ENCODE results near the gene ZMYM3.
A peak's percentile ranks its signal among the peaks of the same experiment; 100 is the strongest.
"Not testable (repeated sequence)": the region's sequence is repeated elsewhere in the genome, so short reads cannot be mapped to it uniquely, and the experiment has no call there.

Gene ZMYM3

DNA sequence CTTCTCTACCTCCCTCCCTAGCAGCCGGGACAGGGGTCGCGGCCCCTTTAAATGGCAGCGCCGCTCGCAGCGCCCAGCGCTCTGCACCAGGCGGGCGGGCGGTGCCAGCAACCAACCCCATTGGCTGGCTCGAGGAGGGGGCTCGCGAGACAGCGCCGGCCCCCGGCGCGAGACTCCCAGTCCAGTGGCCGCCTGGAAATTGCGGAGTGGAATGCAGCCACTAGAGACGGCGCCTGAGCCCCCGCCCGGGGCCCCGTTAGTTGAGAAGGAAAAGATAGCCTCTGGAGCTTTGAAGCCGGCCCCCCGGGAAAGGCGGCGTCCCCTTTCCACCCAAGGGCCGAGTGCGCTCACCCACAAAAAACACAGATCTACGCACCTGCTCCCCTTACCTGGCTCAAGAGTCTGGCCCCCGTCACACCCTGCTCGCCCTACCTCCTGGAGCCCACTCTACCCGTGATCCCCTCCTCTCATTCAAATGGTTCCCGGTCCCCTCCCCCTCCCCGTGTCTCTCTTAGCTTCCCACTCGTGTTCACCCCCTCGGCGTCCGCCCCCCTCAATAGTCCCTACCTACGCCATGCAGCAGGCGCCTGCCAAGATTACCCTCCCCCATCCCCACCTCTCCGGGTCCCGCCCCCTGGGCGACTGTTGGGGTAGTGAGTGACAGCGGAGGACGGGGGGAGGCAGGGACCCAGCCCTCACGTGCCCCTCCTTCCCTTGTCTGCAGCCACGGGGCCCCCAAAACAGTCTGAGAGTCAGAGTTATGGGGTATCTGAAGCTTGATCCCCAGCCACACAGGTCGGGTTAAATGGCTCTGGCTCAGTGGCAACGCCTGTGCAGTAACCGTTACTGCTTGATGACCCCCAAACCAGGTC is at the start of gene ZMYM3:
Gene ZMYM3 (minus strand): TSS at position 49 of the 872 bp plus-strand sequence. CDS start 885 bp downstream, outside the sequence.
- peak; percentile 49 to 52 for DNase-seq (ENCODE audit: low read depth in 2 of 2)

DNA sequence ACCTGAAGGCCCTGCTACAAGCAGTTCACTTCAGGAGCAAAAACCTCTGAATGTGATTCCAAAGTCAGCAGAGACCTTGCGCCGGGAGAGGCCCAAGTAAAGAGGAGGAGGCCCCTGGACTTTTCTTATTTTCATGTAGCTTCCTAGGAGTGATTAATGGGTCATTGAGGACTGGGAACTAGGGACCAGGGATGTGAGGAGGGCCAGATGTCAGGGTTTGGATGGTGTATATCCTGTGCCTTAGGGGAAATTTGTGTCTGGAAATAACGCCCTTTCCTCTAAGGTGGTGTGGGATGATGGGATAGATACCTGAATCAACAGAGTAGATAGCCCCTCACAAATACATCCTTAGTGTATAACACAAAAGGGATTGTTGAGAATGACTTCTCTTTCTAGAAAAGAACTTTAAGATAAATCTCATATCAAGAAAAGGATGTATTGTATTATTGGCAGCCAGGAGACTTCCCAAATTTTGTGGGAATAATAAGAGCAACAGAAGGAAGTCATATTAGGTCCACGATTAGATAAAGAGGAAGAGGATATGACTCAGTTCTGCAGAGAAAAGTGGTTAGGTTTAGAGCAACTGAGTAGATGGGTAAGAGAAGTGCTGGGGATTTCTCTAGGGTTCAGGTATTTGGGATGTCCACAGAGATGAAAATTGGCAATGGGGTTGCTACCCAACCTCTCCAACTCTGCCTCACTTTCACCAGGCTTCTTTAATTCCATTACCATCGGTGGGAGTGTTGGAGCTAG is 48.7 kb upstream of the ZMYM3 start:
- no peak for DNase-seq (ENCODE audit: low read depth in 2 of 2)

DNA sequence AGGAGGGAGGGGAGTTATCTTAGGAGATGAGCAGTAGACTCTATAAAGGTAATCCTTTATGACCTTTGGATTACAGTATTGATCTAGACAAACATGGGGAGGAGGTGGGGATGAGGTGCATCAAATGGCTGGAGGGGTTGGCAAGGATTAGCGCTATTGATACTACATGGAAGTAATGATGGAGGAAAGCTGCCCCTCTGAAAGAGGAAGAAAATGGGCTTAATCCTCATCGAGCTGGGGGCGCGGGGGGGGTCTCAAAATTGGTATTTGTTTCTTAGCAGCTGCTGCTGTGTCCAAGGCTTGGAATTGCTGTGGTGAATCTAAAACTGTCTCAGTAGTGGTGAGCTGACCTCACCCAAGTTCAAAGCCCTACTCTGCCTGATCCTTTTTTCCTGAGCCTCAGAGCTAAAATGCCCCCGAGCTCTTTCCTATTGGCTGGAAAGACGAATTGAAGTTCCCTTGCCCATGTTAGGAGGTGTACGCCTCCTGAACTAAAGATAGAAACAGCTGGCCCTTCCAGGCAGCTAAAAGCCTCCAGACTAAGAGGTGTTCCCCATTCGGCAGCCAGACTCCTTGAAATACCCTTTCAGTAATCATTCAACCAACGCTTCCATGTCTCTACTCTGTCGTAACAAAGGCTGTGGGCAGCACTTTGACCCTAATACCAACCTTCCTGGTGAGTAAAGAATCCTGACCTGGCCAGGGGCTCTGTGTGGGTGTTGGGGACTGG is 47.4 kb upstream of the ZMYM3 start, which contains the start of gene ITGB1BP2:
Gene ITGB1BP2 (plus strand): TSS at position 556 of the 730 bp plus-strand sequence. CDS start 57 bp downstream, at position 613.
- DNase-seq (ENCODE audit: low read depth in 2 of 2), result no peak

DNA sequence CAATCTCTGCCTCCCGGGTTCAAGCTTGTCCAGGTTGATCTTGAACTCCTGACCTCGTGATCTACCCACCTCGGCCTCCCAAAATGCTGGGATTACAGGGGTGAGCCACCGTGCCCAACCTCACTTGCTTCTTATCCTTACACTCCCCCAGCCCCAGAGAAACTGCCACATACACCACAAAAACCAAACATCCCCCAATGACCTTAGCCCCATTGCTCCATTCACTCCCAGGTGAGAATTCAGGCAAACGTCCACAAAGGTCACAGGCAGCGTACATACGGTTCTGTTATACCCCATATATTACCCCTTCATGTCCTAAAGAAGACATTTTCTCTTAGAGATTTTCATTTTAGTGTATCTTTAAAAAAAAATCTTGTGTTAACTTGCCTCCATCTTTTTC is 46.6 kb upstream of the ZMYM3 start:
- DNase-seq (ENCODE audit: low read depth in 2 of 2), result not testable (repeated sequence)

DNA sequence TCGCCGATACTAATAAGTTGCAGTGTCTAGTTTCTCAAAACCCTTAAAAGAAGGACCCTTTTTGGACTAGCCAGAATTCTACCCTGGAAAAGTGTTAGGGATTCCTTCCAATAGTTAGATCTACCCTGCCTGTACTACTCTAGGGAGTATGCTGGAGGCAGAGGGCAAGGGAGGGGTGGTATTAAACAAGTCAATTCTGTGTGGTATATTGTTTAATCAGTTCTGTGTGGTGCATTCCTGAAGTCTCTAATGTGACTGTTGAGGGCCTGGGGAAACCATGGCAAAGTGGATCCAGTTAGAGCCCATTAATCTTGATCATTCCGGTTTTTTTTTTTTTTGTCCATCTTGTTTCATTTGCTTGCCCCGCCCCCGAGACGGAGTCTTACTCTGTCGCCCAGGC is 46.1 kb upstream of the ZMYM3 start:
- DNase-seq (ENCODE audit: low read depth in 2 of 2), result not testable (repeated sequence)

DNA sequence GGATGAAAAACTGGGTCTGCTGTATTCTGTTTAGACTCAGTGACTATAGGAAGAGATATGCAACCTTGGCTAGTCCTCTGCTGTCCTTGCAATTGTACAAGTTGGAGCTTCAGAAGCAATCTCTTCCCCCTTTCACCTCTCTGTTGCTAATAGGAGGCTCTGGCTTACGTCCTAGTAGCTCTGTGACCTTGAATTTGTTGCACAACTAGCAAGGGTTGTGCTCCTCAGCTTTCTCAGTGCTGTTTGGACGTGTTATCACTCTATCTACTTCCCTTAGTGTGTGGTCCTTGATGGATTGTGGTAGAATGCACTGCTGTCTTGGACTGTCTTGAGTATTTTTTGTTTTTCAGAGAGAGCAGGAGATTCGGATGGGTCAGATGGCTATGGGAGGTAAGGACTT is 44.2 kb upstream of the ZMYM3 start:
- DNase-seq (ENCODE audit: low read depth in 2 of 2), result no peak

DNA sequence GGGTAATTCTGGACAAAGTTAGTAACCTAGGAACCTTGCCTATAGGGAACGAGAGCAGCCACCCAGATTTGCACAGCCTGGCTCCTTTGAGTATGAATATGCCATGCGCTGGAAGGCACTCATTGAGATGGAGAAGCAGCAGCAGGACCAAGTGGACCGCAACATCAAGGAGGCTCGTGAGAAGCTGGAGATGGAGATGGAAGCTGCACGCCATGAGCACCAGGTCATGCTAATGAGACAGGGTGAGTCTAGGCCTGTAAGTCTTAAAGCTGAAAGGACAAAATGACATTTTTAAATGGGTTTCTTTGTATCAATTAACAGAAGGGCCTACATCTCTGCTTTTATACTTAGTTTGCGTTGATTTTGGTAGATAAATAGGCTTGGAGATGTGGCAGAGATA is 42.9 kb upstream of the ZMYM3 start:
- DNase-seq (ENCODE audit: low read depth in 2 of 2), result no peak

DNA sequence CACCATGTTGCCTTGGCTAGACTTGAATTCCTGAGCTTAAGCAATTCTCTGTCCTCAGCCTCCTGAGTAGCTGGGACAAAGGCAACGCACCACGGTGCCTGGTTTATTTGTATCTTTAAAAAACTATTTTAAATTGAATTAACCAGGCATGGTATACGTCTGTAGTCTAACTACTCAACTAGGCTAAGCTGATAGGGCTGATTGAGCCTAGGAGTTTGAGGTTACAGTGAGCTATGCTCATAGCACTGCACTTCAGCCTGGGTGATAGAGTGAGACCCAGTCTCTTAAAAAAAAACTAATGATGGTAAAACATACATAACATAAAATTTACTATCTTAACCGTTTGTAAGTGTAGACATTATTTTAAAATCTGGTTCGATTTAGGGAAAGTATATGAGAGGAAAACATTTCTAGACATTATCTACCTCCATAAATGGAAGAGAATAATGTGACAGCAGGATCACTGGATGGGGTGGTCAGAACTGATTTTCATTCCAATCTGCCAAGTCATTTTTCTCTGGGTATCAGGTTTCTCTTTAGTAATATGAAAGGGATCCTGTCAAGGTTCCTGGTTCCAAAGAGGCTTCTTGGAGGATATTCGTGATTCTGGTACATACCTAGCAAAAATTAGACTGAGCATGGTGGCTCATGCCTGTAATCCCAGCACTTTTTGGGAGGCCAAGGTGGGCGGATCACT is 38.9 kb upstream of the ZMYM3 start:
- no peak for DNase-seq (ENCODE audit: low read depth in 2 of 2)

DNA sequence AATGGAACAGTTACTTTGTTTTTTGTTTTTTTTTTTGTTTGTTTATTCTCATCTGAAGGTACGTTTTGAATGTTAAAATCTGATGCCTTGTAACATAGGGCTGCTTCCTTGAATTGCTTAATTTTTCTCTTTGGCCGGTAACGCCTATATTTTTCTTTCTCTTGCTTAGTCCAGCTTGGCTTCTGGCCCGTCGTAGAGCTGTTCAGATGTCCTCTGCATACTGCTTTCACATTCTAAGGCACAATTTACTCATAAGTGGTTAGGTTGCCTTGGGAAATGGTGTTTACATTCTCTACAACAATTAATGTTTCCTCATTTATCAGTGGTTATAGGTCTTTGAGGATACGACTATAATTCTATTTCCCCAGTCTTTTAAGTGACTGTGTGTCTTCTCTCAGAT is 37.4 kb upstream of the ZMYM3 start:
- no peak for DNase-seq (ENCODE audit: low read depth in 2 of 2)

DNA sequence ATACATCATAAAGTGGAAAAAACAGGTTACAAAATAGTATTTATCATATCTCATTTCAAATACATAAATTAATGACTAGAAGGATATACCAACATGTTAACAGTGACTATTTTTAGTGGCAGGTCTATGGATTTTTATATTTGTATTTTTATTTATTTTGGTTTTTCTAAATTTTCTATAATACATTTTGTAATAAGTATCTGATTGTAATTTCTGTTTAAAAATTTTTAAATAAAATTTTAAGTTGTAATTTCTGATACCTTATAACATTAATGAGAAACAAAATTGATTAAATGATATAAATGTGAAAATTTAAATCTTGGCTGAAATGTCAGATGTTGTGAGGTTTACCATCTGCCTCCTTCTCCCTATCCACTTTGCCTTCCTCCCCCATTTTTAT is 32.0 kb upstream of the ZMYM3 start:
- no peak for DNase-seq (ENCODE audit: low read depth in 2 of 2)

DNA sequence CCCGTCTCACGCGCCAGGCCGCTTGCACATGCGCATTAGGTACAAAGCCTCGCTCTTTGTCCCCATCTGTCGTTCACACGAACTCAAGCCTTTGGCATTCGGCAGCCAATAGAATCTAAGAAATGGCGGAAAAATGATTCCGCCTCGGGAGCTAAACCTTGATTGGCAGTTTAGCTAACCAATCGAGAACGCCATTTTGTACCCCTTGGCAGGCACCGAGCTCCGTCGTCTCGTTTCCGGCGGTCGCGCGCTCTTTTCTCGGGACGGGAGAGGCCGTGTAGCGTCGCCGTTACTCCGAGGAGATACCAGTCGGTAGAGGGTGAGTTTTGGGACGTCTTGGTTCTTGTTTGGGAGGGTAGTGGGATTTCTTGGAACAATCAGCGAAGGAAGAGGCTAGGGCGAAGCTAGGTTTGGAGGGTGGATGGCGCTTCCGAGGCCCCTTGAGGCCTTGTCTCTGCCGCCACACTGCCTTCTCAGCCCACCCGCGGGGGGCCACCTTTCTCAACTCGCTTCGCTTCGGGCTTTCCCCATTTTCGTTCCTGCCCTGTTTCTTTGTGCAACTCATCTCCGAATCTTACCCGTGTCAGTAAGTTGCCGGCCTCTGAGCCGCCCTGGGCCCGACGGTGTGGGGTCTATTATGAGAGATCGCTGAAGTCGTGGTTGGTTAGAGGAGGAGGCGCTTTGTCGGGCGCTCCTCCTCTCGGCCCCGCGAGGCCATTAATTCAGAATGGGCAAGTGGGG is 29.6 kb upstream of the ZMYM3 start, which contains the start of gene NONO:
Gene NONO (plus strand): TSS at position 233 of the 741 bp plus-strand sequence. CDS start 7,003 bp downstream, outside the sequence.
- DNase-seq (ENCODE audit: low read depth in 2 of 2), result peak; percentile 63 to 79

DNA sequence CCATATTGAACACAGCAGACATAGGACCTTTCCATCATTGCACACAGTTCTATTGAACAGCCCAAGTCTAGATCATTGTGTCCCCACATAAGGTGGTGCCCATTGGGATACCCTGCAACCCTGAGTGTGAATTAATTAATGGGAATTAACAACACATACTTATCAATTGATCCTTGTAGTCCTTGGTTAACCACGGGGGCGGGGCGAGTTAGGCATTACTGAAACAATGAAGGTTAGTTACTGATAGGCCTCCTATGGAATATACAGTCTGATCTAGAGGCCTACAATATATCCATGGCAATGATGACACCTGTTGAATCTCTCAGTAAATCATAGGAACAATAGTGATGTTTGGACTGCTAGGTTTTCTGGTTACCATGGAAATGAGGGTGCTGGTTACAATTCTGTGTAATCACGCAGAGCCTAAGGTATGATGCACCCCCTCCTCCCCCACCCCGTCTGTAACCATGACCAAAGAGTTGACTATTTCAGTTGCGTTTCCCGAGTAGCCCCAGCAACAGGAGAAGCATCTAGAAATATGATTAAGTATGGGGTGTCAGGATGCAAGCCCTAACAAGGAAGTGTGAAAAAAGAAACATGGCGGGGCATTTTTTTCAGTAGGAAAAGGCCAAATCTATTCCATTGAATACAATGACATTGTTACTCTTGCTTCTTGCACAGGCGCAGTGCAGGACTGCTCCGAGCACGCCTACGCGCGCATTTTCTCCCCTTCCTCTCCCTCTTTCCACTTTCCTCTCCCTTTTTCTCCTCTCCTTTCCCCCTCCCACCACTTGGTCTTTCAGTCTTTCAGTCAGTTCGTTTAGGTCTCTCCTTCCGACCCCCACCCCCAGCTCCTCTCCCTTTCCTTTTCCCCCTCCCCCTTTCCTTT is 28.8 kb upstream of the ZMYM3 start:
- peak; percentile 18 to 38 for DNase-seq (ENCODE audit: low read depth in 2 of 2)

DNA sequence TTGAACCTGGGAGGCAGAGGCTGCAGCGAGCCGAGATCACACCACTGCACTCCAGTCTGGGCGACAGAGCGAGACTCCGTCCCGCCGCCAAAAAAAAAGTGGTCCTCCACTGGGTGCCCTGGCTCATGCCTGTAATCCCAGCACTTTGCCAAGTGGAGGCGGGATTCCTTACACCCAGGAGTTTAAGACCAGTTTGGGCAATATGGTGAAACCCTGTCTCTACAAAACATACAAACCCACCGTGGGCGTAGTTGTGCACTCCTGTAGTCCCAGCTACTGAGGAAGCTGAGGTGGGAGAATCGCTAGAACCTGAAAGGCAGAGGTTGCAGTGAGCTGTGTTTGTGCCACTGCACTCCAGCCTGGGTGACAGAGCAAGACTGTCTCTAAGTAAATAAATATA is 27.4 kb upstream of the ZMYM3 start:
- not testable (repeated sequence) for DNase-seq (ENCODE audit: low read depth in 2 of 2)

DNA sequence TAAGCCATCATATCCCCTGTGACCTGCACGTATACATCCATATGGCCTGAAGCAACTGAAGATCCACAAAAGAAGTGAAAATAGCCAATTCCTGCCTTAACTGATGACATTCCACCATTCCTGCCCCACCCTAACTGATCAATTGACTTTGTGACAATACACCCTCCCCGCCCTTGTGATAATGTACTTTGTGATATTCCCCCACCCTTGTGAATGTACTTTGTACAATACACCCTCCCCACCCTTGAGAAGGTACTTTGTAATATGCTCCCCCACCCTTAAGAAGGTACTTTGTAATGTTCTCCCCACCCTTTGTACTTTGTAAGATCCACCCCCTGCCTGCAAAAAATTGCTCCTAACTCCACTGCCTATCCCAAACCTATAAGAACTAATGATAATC is 18.4 kb upstream of the ZMYM3 start:
- DNase-seq (ENCODE audit: low read depth in 2 of 2), result not testable (repeated sequence)

DNA sequence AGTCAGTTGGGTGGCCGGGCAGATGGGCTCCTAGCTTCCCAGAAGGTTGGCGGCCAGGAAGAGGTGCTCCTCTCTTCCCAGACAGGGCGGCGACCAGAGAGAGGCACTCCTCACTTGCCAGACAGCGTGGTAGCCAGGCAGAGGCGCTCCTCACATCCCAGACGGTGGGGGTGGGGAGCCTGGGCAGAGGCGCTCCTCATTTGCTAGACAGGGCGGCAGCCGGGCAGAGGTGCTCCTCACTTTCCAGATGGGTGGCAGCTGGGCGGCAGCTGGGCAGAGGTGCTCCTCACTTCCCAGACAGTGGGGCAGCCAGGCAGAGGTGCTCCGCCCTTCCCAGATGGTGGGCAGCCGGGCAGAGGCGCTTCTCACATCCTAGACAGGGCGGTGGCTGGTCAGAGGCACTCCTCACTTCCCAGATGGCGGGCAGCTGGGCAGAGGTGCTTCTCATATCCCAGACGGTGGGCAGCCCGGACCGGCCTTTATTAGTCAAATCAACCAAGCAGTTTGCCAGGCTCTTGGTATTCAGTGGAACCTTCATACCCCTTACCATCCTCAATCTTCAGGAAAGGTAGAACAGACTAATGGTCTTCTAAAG is 16.0 kb upstream of the ZMYM3 start:
- DNase-seq (ENCODE audit: low read depth in 2 of 2), result no peak

DNA sequence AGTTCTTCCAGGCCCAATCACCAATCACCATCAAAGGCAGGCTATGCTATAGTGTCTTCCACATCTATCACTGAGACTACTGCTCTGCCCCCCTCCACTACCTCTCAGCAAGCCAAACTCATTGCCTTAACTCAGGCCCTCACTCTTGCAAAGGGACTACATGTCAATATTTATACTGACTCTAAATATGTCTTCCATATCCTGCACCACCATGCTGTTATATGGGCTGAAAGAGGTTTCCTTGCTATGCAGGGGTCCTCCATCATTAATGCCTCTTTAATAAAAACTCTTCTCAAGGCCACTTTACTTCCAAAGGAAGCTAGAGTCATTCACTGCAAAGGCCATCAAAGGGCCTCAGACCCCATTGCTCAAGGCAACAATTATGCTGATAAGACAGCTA is 14.7 kb upstream of the ZMYM3 start:
- not testable (repeated sequence) for DNase-seq (ENCODE audit: low read depth in 2 of 2)

DNA sequence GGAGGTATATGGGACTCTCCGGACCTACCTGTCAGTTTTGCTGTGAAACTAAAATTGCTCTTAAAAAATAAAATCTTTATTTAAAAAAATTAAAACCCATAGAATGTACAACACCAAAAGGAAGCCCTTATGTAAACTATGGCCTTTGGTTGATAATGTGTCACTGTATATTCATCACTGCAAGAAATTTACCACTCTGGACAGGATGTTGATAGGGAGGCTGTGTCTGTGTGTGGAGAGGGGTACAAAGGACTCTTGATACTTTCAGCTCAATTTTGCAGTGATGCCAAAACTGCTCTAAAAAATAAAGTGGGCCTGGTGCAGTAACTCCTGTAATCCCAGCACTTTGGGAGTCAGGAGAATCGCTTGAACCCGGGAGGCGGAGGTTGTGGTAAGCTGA is 2.9 kb upstream of the ZMYM3 start:
- no peak for DNase-seq (ENCODE audit: low read depth in 2 of 2)

DNA sequence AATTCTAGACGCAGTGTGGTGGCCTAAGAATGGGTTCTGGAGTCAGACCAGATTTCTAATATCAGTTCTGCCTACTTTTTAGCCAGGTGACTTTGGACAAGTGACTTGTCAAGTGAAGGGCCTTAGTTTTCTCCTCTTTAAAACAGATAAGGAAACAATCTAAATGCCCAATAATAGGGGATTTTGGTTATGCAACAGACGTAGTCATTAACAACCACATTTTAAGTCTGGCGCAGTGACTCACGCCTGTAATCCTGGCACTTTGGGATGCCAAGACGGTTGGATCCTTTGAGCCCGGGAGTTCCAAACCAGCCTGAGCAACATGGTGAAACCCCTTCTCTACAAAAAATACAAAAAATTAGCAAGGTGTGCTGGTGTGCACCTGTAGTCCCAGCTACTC is 2.1 kb upstream of the ZMYM3 start:
- no peak for DNase-seq (ENCODE audit: low read depth in 2 of 2)

Data from activated CD4-positive, alpha-beta T cell treated with anti-CD3 and anti-CD28 coated beads for 24 hours (primary cell).